Neuronal stem cell (in vitro differentiated cells): Measurements from ENCODE around the gene RUBCN.
A peak's percentile ranks its signal among the peaks of the same experiment; 100 is the strongest.
"Not testable (repeated sequence)": the region's sequence is repeated elsewhere in the genome, so short reads cannot be mapped to it uniquely, and the experiment has no call there.

Source experiments
- DNase-seq: peaks from one replicate; pipeline ENCODE4 v3.0.0-alpha.2; 2013; ENCODE audit warnings: low spot score
- H2AFZ ChIP-seq: one replicate; pipeline ENCODE4 v1.6.1; 2013; ENCODE audit warnings: mild to moderate bottlenecking, low read length, inconsistent platforms
- H2AK5ac ChIP-seq: 2 replicates; pipeline ENCODE4 v1.6.1; 2013; ENCODE audit warnings: low read depth, mild to moderate bottlenecking, inconsistent platforms, low read length, moderate library complexity, mixed read lengths
- H2BK120ac ChIP-seq: 2 replicates; pipeline ENCODE4 v1.6.1; 2013; ENCODE audit warnings: low read depth, mild to moderate bottlenecking, inconsistent platforms, low read length, moderate library complexity, mixed read lengths
- H2BK12ac ChIP-seq: one replicate; pipeline ENCODE4 v1.6.1; 2013; ENCODE audit warnings: low read length, inconsistent platforms
- H2BK15ac ChIP-seq: 2 replicates; pipeline ENCODE4 v1.6.1; 2013; ENCODE audit warnings: mild to moderate bottlenecking, low read length, inconsistent platforms, mixed read lengths
- H2BK5ac ChIP-seq: one replicate; pipeline ENCODE4 v1.6.1; 2013; ENCODE audit warnings: inconsistent platforms, mild to moderate bottlenecking, low read length, moderate library complexity
- H3K14ac ChIP-seq: one replicate; pipeline ENCODE4 v1.6.1; 2013; ENCODE audit warnings: low read length, inconsistent platforms
- H3K18ac ChIP-seq: 2 replicates; pipeline ENCODE4 v1.6.1; 2013; ENCODE audit warnings: low read length, inconsistent platforms
- H3K23ac ChIP-seq: 2 replicates; pipeline ENCODE4 v1.6.1; 2013; ENCODE audit warnings: low read depth, mild to moderate bottlenecking, mixed read lengths, low read length, inconsistent platforms; ENCODE audit not compliant: poor library complexity
- H3K27ac ChIP-seq: replicated peaks from 3 replicates; pipeline ENCODE4 v1.5.1; 2013; ENCODE audit warnings: low read length, inconsistent platforms
- H3K27me3 ChIP-seq, 3 experiments: 2 replicates each; pipeline ENCODE4 v1.6.1; 2013; ENCODE audit warnings: low read length in 3 of 3, mild to moderate bottlenecking in 2 of 3, inconsistent platforms in 1 of 3, low read depth in 1 of 3, mixed read lengths in 1 of 3, moderate library complexity in 1 of 3; ENCODE audit not compliant: control insufficient read depth in 3 of 3, insufficient read depth in 3 of 3
- H3K36me3 ChIP-seq, 2 donors: replicated peaks in 1 of 2; 2 replicates each; pipeline ENCODE4 v1.6.1; 2013; ENCODE audit warnings: low read length in 2 of 2; ENCODE audit not compliant: control insufficient read depth in 2 of 2, insufficient read depth in 2 of 2
- H3K4ac ChIP-seq: 2 replicates; pipeline ENCODE4 v1.6.1; 2013; ENCODE audit warnings: inconsistent platforms, mild to moderate bottlenecking, low read length, moderate library complexity
- H3K4me1 ChIP-seq, 2 donors: 1 replicate in 1 of 2; 2 replicates in 1 of 2; pipeline ENCODE4 v1.6.1; 2013; ENCODE audit warnings: low read length in 2 of 2, low read depth in 1 of 2; ENCODE audit not compliant: control insufficient read depth in 2 of 2, insufficient read depth in 1 of 2
- H3K4me2 ChIP-seq: one replicate; pipeline ENCODE4 v1.6.1; 2013; ENCODE audit warnings: mild to moderate bottlenecking, low read length, inconsistent platforms; ENCODE audit not compliant: insufficient read depth, poor library complexity, severe bottlenecking
- H3K4me3 ChIP-seq, 2 donors: 2 replicates each; pipeline ENCODE4 v1.5.1; 2013; ENCODE audit warnings: low read length in 2 of 2, mild to moderate bottlenecking in 2 of 2, inconsistent platforms in 1 of 2, moderate library complexity in 1 of 2
- H3K79me1 ChIP-seq: one replicate; pipeline ENCODE4 v1.6.1; 2013; ENCODE audit warnings: low read depth, mild to moderate bottlenecking, inconsistent platforms, low read length, moderate library complexity
- H3K9ac ChIP-seq: one replicate; pipeline ENCODE4 v1.6.1; 2013; ENCODE audit warnings: mild to moderate bottlenecking, low read depth, low read length, inconsistent platforms; ENCODE audit not compliant: poor library complexity
- H3K9me3 ChIP-seq, 2 donors: replicated peaks in 1 of 2; 2 replicates each; pipeline versions ENCODE3 to v1.6.1; 2013; ENCODE audit warnings: low read length in 2 of 2, mild to moderate bottlenecking in 2 of 2, inconsistent platforms in 1 of 2, low read depth in 1 of 2, mixed read lengths in 1 of 2, moderate library complexity in 1 of 2; ENCODE audit not compliant: control insufficient read depth in 2 of 2, insufficient read depth in 1 of 2
- H4K8ac ChIP-seq: one replicate; pipeline ENCODE4 v1.6.1; 2013; ENCODE audit warnings: low read depth, mild to moderate bottlenecking, inconsistent platforms, low read length, moderate library complexity
- H4K91ac ChIP-seq: one replicate; pipeline ENCODE4 v1.6.1; 2013; ENCODE audit warnings: low read length, low read depth, mild to moderate bottlenecking, inconsistent platforms; ENCODE audit not compliant: poor library complexity
- WGBS, 2 donors: extraction: QIAGEN DNeasy Blood & Tissue Kit; methylation state at CpG; one replicate each; pipeline ENCODE4 v1.1.7; 2013; ENCODE audit warnings: missing lambda C conversion rate in 2 of 2, mixed read lengths in 1 of 2; ENCODE audit not compliant: insufficient read length in 2 of 2, insufficient replicate concordance in 1 of 2; ENCODE audit errors: extremely low coverage in 2 of 2; 5-methylcytosine and 5-hydroxymethylcytosine counted together

The RUBCN gene

GRCh38 chr3:197663367-197664140, 73.2 kb downstream of the RUBCN start:
- H3K27ac ChIP-seq, H3K4ac ChIP-seq, H2BK120ac ChIP-seq, H3K18ac ChIP-seq, H2BK5ac ChIP-seq, H2BK12ac ChIP-seq, H4K8ac ChIP-seq, H4K91ac ChIP-seq, H3K79me1 ChIP-seq, H3K23ac ChIP-seq, H3K14ac ChIP-seq, H2AFZ ChIP-seq, H2BK15ac ChIP-seq, H3K4me1 ChIP-seq, H3K4me2 ChIP-seq, H3K9me3 ChIP-seq, H3K27me3 ChIP-seq, H3K9ac ChIP-seq, DNase-seq, H3K4me3 ChIP-seq, H3K36me3 ChIP-seq, H2AK5ac ChIP-seq: not testable (repeated sequence)
- no CpG with 5 or more reads among the region's 25 CpGs for WGBS, 2 donors

- not testable (repeated sequence) for H3K23ac ChIP-seq, H3K27me3 ChIP-seq, H3K9ac ChIP-seq, H3K18ac ChIP-seq, H3K36me3 ChIP-seq, H3K4me1 ChIP-seq, H3K27ac ChIP-seq, H3K4me3 ChIP-seq, H3K9me3 ChIP-seq, H3K4ac ChIP-seq, H3K14ac ChIP-seq, H4K8ac ChIP-seq, H4K91ac ChIP-seq, H3K79me1 ChIP-seq, H2AK5ac ChIP-seq, H2BK5ac ChIP-seq, H2BK15ac ChIP-seq, H3K4me2 ChIP-seq, H2BK12ac ChIP-seq, DNase-seq, H2BK120ac ChIP-seq
- no CpG with 5 or more reads among the region's 6 CpGs for WGBS, 2 donors
- H2AFZ ChIP-seq = peak overlapping the region; percentile 45
Observed at GRCh38 chr3:197662352-197662751, 74.4 kb downstream of the RUBCN start.

- Histone ChIP-seq H2AFZ (peak overlapping the region; percentile 45), H3K18ac (peak overlapping the region; percentile 11)
- no CpG with 5 or more reads among the region's 15 CpGs for WGBS, 2 donors
- H3K9ac ChIP-seq, DNase-seq, H3K4me2 ChIP-seq, H3K4me3 ChIP-seq, H3K4me1 ChIP-seq, H2BK5ac ChIP-seq, H4K91ac ChIP-seq, H2BK12ac ChIP-seq, H3K4ac ChIP-seq, H3K9me3 ChIP-seq, H2AK5ac ChIP-seq, H3K14ac ChIP-seq, H4K8ac ChIP-seq, H3K36me3 ChIP-seq, H2BK15ac ChIP-seq, H3K79me1 ChIP-seq, H3K23ac ChIP-seq, H3K27ac ChIP-seq, H3K27me3 ChIP-seq, H2BK120ac ChIP-seq: not testable (repeated sequence)
Observed at GRCh38 chr3:197661874-197662273, 74.8 kb downstream of the RUBCN start.

- H3K27me3 ChIP-seq, H2BK5ac ChIP-seq, H3K9ac ChIP-seq, H3K14ac ChIP-seq, H2BK15ac ChIP-seq, H3K4ac ChIP-seq, H3K4me3 ChIP-seq, H4K91ac ChIP-seq, H3K79me1 ChIP-seq, H3K4me2 ChIP-seq, H3K9me3 ChIP-seq, H2BK12ac ChIP-seq, H2AK5ac ChIP-seq, DNase-seq, H3K27ac ChIP-seq, H4K8ac ChIP-seq, H3K36me3 ChIP-seq, H3K23ac ChIP-seq, H2BK120ac ChIP-seq, H2AFZ ChIP-seq, H3K4me1 ChIP-seq, H3K18ac ChIP-seq: not testable (repeated sequence)
- no CpG with 5 or more reads among the region's 23 CpGs for WGBS, 2 donors
Observed at GRCh38 chr3:197661234-197661834, 75.4 kb downstream of the RUBCN start.
